ENCODE measurements around the gene DNAH3.
"Not testable (repeated sequence)": the region's sequence is repeated elsewhere in the genome, so short reads cannot be mapped to it uniquely, and the experiment has no call there.

DNAH3 gene

GRCh38 chr16:21023509-21024202, 127.0 kb downstream of the DNAH3 start:
- Histone ChIP-seq H3K9ac (ENCODE audit: low read depth in 1 of 2, low read length in 2 of 2) (no peak overlapping the region), H3K27ac (ENCODE audit: low read depth, low read length) (no peak overlapping the region), H3K4me1 (ENCODE audit: control insufficient read depth in 1 of 2, insufficient read depth in 2 of 2, low read length in 2 of 2) (peaks cover 6 to 12% of the 10 kb centered on the region in 2 donors), H3K4me3 (ENCODE audit: low read depth in 1 of 2, low read length in 2 of 2) (peak overlapping the region; percentile 36 to 45), H3K36me3 (ENCODE audit: control insufficient read depth in 1 of 2, insufficient read depth in 2 of 2, low read length in 2 of 2) (no peaks in the 10 kb centered on the region), H3K27me3 (ENCODE audit: control insufficient read depth in 1 of 2, insufficient read depth in 2 of 2, low read length in 2 of 2) (no peaks in the 10 kb centered on the region), H3K9me3 (ENCODE audit: control insufficient read depth in 1 of 2, low read length in 2 of 2) (no peaks in the 10 kb centered on the region)

DNA sequence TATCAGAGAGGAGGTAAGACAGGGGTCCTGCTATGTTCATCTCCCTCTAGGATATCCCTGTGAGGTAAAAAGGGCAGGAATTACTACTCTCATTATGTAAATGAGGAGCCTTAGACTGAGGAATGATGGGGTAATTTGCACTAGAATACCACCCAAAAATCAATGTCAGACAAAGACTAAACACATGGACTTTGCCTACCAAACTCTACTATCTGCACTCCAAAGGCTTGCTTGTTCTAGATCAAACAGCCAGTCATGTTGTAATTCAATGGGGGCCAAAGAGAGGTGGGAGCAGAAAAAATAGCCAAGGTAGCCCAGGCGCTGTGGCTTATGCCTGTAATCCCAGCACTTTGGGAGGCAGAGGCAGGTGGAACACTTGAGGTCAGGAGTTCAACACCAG, 129.3 kb downstream of the DNAH3 start:
- Histone ChIP-seq H3K4me1 (ENCODE audit: control insufficient read depth in 1 of 2, insufficient read depth in 2 of 2, low read length in 2 of 2) (peaks cover 6 to 12% of the 10 kb centered on the region in 2 donors), H3K27ac (ENCODE audit: low read depth, low read length) (no peak overlapping the region), H3K9ac (ENCODE audit: low read depth in 1 of 2, low read length in 2 of 2) (no peak overlapping the region), H3K9me3 (ENCODE audit: control insufficient read depth in 1 of 2, low read length in 2 of 2) (no peaks in the 10 kb centered on the region), H3K27me3 (ENCODE audit: control insufficient read depth in 1 of 2, insufficient read depth in 2 of 2, low read length in 2 of 2) (no peaks in the 10 kb centered on the region), H3K4me3 (ENCODE audit: low read depth in 1 of 2, low read length in 2 of 2) (no peak overlapping the region), H3K36me3 (ENCODE audit: control insufficient read depth in 1 of 2, insufficient read depth in 2 of 2, low read length in 2 of 2) (no peaks in the 10 kb centered on the region)

DNA sequence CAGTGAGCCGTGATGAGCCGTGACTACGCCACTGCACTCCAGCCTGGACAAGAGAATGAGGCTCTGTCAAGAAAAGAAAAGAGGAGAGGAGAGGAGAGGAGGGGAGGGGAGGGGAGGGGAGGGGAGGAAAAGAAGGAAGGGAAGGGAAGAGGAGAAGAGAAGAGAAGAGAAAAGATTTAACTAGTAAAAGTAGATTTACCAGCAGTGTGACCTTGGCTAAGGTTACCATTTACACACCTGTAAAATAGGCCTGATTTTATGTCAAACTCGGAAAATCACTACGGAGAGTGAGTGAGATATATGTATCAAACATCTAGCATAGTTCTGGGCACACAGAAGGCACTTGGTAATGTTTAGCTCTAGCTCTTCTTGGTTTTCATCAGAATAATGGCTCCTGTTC, 140.8 kb downstream of the DNAH3 start:
- Histone ChIP-seq H3K9ac (ENCODE audit: low read depth in 1 of 2, low read length in 2 of 2) (no peak overlapping the region), H3K27ac (ENCODE audit: low read depth, low read length) (no peak overlapping the region), H3K27me3 (ENCODE audit: control insufficient read depth in 1 of 2, insufficient read depth in 2 of 2, low read length in 2 of 2) (no peaks in the 10 kb centered on the region), H3K9me3 (ENCODE audit: control insufficient read depth in 1 of 2, low read length in 2 of 2) (no peaks in the 10 kb centered on the region), H3K36me3 (ENCODE audit: control insufficient read depth in 1 of 2, insufficient read depth in 2 of 2, low read length in 2 of 2) (no peaks in the 10 kb centered on the region), H3K4me3 (ENCODE audit: low read depth in 1 of 2, low read length in 2 of 2) (no peak overlapping the region), H3K4me1 (ENCODE audit: control insufficient read depth in 1 of 2, insufficient read depth in 2 of 2, low read length in 2 of 2) (no peaks in the 10 kb centered on the region)

DNA sequence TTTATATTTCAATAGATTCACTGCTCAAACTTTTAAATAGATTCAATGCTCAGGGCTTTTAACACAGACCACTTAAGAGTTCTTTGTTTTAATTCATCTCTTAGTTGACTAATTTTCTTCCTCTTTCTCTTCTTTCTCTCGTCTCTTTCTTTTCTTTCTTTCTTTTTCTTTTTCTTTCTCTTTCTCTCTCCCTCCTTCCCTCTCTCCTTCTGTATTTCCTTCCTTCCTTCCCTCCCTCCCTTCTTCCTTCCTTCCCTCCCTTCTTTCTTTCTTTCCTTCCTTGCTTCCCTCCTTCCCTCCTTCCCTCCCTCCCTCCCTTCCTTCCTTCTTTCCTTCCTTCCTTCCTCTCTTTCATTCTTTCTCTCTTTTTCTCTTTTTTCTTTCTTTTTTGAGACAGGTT, 145.6 kb downstream of the DNAH3 start:
- Histone ChIP-seq H3K4me1 (ENCODE audit: control insufficient read depth in 1 of 2, insufficient read depth in 2 of 2, low read length in 2 of 2) (no peaks in the 10 kb centered on the region), H3K9me3 (ENCODE audit: control insufficient read depth in 1 of 2, low read length in 2 of 2) (no peaks in the 10 kb centered on the region), H3K4me3 (ENCODE audit: low read depth in 1 of 2, low read length in 2 of 2) (no peak overlapping the region), H3K27ac (ENCODE audit: low read depth, low read length) (no peak overlapping the region), H3K36me3 (ENCODE audit: control insufficient read depth in 1 of 2, insufficient read depth in 2 of 2, low read length in 2 of 2) (no peaks in the 10 kb centered on the region), H3K27me3 (ENCODE audit: control insufficient read depth in 1 of 2, insufficient read depth in 2 of 2, low read length in 2 of 2) (no peaks in the 10 kb centered on the region), H3K9ac (ENCODE audit: low read depth in 1 of 2, low read length in 2 of 2) (no peak overlapping the region)

- H3K9ac ChIP-seq (ENCODE audit: low read depth in 1 of 2, low read length in 2 of 2): no peak overlapping the region
- no peaks in the 10 kb centered on the region for H3K27me3 ChIP-seq (ENCODE audit: control insufficient read depth in 1 of 2, insufficient read depth in 2 of 2, low read length in 2 of 2)
- no peaks in the 10 kb centered on the region for H3K4me1 ChIP-seq (ENCODE audit: control insufficient read depth in 1 of 2, insufficient read depth in 2 of 2, low read length in 2 of 2)
- H3K9me3 ChIP-seq (ENCODE audit: control insufficient read depth in 1 of 2, low read length in 2 of 2): no peaks in the 10 kb centered on the region
- no peak overlapping the region for H3K27ac ChIP-seq (ENCODE audit: low read depth, low read length)
- no peaks in the 10 kb centered on the region for H3K36me3 ChIP-seq (ENCODE audit: control insufficient read depth in 1 of 2, insufficient read depth in 2 of 2, low read length in 2 of 2)
- H3K4me3 ChIP-seq (ENCODE audit: low read depth in 1 of 2, low read length in 2 of 2): no peak overlapping the region
Observed at GRCh38 chr16:21001262-21001661, 149.4 kb downstream of the DNAH3 start.

DNA sequence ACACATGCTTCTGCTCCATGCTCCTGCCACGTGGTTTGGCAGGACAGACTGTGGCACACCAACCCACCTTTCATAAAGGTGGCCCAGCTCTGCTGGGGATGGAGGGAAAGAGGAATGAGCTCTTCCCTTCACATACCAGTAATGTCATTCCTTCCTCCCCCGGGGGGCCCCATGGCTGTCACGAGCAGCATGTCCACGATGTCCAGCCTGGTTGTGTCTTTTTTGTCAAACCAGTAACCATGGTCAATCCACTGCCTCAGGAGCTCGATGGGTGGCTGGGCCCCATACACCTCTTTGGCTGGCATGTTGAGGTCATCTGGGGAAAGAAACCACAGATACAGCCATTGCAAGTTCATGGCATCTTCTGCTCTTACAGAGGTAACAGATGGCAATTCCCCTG, 153.5 kb downstream of the DNAH3 start:
- Histone ChIP-seq H3K9me3 (ENCODE audit: control insufficient read depth in 1 of 2, low read length in 2 of 2) (no peaks in the 10 kb centered on the region), H3K27ac (ENCODE audit: low read depth, low read length) (no peak overlapping the region), H3K27me3 (ENCODE audit: control insufficient read depth in 1 of 2, insufficient read depth in 2 of 2, low read length in 2 of 2) (no peaks in the 10 kb centered on the region), H3K9ac (ENCODE audit: low read depth in 1 of 2, low read length in 2 of 2) (no peak overlapping the region), H3K4me1 (ENCODE audit: control insufficient read depth in 1 of 2, insufficient read depth in 2 of 2, low read length in 2 of 2) (no peaks in the 10 kb centered on the region), H3K36me3 (ENCODE audit: control insufficient read depth in 1 of 2, insufficient read depth in 2 of 2, low read length in 2 of 2) (no peaks in the 10 kb centered on the region), H3K4me3 (ENCODE audit: low read depth in 1 of 2, low read length in 2 of 2) (no peak overlapping the region)

GRCh38 chr16:20995711-20996110, 154.9 kb downstream of the DNAH3 start:
- Histone ChIP-seq H3K27ac (ENCODE audit: low read depth, low read length) (no peak overlapping the region), H3K36me3 (ENCODE audit: control insufficient read depth in 1 of 2, insufficient read depth in 2 of 2, low read length in 2 of 2) (no peaks in the 10 kb centered on the region), H3K4me3 (ENCODE audit: low read depth in 1 of 2, low read length in 2 of 2) (no peak overlapping the region), H3K9ac (ENCODE audit: low read depth in 1 of 2, low read length in 2 of 2) (no peak overlapping the region), H3K4me1 (ENCODE audit: control insufficient read depth in 1 of 2, insufficient read depth in 2 of 2, low read length in 2 of 2) (no peaks in the 10 kb centered on the region), H3K9me3 (ENCODE audit: control insufficient read depth in 1 of 2, low read length in 2 of 2) (no peaks in the 10 kb centered on the region), H3K27me3 (ENCODE audit: control insufficient read depth in 1 of 2, insufficient read depth in 2 of 2, low read length in 2 of 2) (no peaks in the 10 kb centered on the region)

GRCh38 chr16:20989496-20990070, 161.1 kb downstream of the DNAH3 start:
- not testable (repeated sequence) for H3K27ac ChIP-seq (ENCODE audit: low read depth, low read length); H3K4me1 ChIP-seq (ENCODE audit: control insufficient read depth in 1 of 2, insufficient read depth in 2 of 2, low read length in 2 of 2); H3K4me3 ChIP-seq (ENCODE audit: low read depth in 1 of 2, low read length in 2 of 2); H3K27me3 ChIP-seq (ENCODE audit: control insufficient read depth in 1 of 2, insufficient read depth in 2 of 2, low read length in 2 of 2); H3K9me3 ChIP-seq (ENCODE audit: control insufficient read depth in 1 of 2, low read length in 2 of 2); H3K36me3 ChIP-seq (ENCODE audit: control insufficient read depth in 1 of 2, insufficient read depth in 2 of 2, low read length in 2 of 2); H3K9ac ChIP-seq (ENCODE audit: low read depth in 1 of 2, low read length in 2 of 2)

DNA sequence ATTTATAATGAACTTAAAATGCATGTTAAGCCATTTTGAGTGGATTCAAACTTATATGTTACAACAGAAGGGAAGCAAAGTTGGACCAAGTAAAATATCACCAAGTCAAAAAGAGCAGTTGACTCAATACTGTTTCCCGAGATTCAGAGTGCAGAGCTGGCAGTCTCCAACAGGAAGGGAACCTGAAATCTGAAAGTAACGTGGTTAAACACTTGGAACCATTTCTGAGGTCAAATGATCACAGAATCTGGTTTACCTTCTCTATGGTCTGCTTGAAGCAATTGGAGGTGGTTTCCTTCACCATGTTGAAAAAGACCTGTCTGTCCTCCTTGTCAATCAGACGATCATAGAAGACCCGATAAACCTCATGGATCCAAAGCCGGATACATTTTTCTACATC, 163.6 kb downstream of the DNAH3 start:
- H3K4me1 ChIP-seq (ENCODE audit: control insufficient read depth in 1 of 2, insufficient read depth in 2 of 2, low read length in 2 of 2): no peaks in the 10 kb centered on the region
- H3K9me3 ChIP-seq (ENCODE audit: control insufficient read depth in 1 of 2, low read length in 2 of 2): no peaks in the 10 kb centered on the region
- no peaks in the 10 kb centered on the region for H3K27me3 ChIP-seq (ENCODE audit: control insufficient read depth in 1 of 2, insufficient read depth in 2 of 2, low read length in 2 of 2)
- H3K27ac ChIP-seq (ENCODE audit: low read depth, low read length): no peak overlapping the region
- no peak overlapping the region for H3K4me3 ChIP-seq (ENCODE audit: low read depth in 1 of 2, low read length in 2 of 2)
- no peak overlapping the region for H3K9ac ChIP-seq (ENCODE audit: low read depth in 1 of 2, low read length in 2 of 2)
- H3K36me3 ChIP-seq (ENCODE audit: control insufficient read depth in 1 of 2, insufficient read depth in 2 of 2, low read length in 2 of 2): no peaks in the 10 kb centered on the region

DNA sequence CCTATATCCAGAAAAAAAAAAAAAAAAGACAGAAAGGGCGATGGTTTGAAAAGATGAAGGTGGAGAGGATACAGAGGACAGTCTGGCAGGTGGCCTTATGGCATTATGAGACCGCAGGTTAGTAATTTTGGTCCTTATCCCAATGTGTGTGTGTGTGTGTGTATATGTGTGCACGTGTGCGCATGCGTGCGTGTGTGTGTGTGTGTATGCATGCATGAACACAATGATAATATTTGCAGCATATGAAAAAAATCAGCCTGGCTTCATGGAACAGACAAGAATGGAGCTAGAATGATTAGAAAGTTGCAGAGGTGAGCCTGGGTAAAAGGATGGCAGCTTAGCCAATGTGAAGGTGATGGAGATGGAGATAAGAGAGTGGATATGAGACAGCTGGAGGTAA, 166.6 kb downstream of the DNAH3 start:
- Histone ChIP-seq H3K4me3 (ENCODE audit: low read depth in 1 of 2, low read length in 2 of 2) (no peak overlapping the region), H3K27ac (ENCODE audit: low read depth, low read length) (no peak overlapping the region)

More for the DNA sequence above, 166.6 kb downstream of the DNAH3 start:
- H3K36me3 ChIP-seq (ENCODE audit: control insufficient read depth in 1 of 2, insufficient read depth in 2 of 2, low read length in 2 of 2): no peaks in the 10 kb centered on the region
- no peaks in the 10 kb centered on the region for H3K9me3 ChIP-seq (ENCODE audit: control insufficient read depth in 1 of 2, low read length in 2 of 2)
- H3K9ac ChIP-seq (ENCODE audit: low read depth in 1 of 2, low read length in 2 of 2): no peak overlapping the region
- H3K27me3 ChIP-seq (ENCODE audit: control insufficient read depth in 1 of 2, insufficient read depth in 2 of 2, low read length in 2 of 2): no peaks in the 10 kb centered on the region
- H3K4me1 ChIP-seq (ENCODE audit: control insufficient read depth in 1 of 2, insufficient read depth in 2 of 2, low read length in 2 of 2): no peaks in the 10 kb centered on the region
